Fibroblast of skin of abdomen (primary cell): ENCODE data around the gene ERP44.
"Not testable (repeated sequence)": the region's sequence is repeated elsewhere in the genome, so short reads cannot be mapped to it uniquely, and the experiment has no call there.

ENCODE experiments used
- DNase-seq: peaks from one replicate; pipeline ENCODE4 v3.0.0-alpha.2; 2013

Gene ERP44

DNA sequence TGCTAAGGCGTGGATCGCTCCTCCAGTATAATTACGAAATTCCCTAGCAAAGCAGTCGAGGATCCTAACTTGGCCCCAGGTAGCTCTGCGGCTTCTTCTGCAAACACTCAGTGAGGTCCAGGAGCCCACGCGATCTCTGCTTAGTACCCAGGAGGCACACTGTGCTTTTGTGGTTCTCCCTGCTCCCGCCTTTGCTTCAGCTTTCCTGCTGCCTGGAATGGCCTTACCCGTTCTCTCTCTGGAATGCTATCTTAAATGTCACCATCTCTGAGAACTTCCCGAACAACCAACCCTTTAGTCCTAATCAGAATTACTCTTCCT, 882 bp upstream of the ERP44 start:
- no peak for DNase-seq

DNA sequence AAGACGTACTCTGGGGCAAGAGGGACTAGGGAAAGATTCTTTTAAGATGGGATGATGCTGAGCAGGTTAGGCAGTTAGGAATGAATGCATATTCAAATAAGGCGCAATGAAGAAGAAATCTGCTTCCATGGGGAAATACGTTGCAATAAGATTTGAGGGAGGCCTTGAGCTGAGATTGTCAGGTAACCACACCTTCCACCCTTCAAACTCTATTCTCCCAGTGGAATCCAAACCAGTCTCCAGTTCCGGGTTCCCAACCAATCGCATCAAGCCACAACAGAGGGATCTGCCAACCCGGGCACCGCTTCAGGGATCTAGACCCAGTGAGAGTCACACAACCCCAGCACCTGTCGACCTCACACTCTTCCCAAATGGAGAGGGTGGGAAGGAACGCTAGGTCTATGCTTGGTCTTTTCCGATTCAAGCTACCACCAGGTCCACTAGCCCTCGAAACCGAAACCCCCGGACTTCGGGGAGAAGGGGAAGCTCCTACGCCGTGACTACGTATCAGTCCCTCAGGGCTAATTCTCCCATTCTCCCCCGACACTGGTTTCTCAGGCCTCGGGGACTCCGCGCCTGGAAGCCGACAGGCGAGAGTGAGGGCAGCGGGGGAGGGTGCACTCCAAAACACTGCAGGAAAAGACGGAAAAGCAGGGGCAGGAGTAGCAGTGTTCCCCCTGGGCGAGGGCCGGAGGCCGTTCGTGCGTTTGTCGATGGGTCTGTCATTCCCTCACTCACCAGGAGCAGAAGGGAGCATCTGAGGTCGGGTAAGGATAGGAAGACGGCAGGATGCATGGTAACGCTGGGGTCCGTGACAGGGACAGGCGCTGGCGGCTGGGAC, 534 bp downstream of the ERP44 start:
- peak; percentile 18 for DNase-seq

DNA sequence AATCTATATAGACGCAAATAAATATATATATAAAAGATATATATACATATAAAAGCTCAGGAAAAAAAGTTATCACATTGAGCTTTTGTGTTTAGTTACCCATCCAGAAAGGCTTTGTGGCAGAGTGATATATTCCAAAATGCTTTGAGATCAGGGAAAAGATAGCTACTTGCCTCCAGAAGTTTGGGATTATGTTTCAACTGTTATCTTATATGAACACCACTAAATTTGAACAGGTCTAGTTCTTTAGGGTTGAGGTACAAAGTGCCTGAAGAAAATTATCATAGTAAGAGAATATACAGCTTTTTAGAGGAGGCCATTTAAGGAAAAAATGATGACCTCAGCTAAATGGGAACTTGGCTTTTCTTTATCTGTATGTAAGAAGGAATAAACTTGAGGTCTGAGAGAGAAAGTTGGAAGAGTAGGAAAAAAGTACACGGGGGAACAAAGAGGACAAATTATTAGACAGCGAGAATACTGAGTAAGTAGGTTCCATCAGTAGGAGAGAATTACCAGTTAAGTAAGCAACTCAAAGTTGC, 2.4 kb downstream of the ERP44 start:
- DNase-seq: no peak

DNA sequence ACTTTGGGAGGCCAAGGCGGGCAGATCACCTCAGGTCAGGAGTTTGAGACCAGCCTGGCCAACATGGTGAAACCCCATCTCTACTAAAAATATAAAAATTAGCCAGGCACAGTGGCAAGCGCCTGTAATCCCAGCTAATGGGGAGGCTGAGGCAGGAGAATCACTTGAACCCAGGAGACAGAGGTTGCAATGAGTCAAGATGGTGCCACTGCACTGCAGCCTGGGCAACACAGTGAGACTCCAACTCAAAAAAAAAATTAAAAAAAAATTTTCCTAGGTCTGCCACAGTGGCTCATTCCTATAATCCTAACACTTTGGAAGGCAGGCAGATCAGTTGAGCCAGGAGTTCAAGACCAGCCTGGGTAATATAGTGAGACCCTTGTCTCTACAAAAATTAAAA, 4.4 kb downstream of the ERP44 start:
- not testable (repeated sequence) for DNase-seq

DNA sequence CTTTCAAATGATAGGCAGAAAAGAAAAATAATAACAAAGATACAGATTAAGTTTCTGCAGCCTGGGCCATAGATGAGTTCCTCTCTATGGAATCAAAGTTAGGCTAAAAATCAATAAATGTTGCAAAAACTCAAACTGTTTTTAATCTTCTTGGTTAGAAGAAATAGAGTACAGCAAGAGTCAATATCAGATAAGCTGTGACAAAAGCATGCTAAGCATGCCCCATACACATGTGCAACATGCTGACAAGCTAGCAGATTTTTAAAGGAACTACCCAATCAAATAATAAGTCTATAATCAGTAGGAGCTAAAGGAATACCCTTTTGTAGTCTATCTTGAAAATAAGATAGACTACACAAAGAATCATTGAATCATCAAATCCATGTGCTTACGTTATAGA, 6.7 kb downstream of the ERP44 start:
- no peak for DNase-seq

DNA sequence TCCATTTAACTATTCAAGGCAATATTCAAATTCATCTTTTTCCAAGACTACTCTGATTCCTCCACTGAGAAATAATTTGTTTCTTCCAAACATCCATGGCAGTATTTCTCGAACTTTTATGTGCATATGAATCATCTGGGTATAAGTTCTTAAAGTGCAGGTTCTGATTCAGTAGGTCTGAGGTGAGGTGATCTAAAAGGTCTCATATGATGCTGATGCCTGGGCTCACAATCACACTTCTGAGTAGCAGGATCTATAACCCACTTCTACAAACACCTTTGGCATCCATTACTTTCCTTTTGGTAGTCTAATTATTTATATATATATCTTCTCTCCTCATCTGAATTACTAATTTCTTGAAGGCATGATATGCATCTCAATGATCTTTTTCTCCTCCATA, 7.2 kb downstream of the ERP44 start:
- DNase-seq: no peak

DNA sequence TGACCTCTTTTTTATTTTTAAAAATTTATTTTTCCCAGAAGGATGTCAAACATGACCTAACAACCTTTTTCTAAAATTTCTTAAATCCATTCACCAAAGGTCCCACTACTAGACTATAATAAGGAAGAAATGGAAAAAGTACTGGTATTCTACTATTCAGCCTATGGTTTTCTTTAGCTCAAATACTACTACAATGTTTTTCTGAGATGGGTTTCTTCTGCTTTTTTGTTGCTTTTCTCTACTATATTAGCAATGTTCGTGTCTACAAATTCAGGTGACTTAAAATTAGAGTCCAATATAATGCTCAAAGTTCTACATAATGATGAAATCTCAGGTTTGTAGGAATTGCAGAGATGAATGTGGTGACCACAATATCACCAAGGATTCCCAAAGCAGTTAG, 7.9 kb downstream of the ERP44 start:
- no peak for DNase-seq

DNA sequence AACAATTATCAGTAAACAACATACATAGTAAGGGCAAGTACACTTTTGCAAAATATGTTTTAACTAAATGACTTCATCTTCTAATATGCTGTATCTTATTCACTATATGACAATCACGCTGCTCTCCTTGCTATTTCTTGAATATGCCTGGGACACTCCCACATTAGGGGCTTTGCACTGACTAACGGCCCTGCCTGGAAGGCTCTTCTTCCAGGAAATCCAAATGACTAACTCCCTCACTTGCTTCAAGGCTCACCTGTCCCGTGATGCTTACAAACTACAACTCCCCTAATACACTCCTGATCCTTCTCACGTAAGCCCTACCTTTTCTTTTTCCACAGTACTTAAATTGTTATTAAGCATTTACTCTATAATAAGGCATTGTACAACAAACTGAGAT, 10.6 kb downstream of the ERP44 start:
- no peak for DNase-seq

DNA sequence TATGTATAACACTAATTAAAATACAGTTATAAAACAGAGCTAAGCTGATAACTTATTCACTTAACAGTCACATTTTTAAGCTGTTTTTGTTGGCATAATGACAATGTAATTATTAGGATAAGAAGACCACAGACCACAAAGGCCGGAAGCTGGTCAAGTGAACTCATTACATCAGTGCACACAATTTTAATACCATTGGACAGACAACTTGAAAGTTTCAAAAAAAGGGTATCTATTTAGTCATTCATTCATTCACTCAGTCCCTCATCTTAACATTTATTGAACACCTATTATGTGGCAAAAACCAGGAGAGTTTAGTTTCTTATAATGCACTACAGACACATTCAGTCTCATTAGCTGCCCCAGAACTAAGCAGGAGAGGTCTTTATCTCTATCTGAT, 11.6 kb downstream of the ERP44 start:
- peak; percentile 26 for DNase-seq

DNA sequence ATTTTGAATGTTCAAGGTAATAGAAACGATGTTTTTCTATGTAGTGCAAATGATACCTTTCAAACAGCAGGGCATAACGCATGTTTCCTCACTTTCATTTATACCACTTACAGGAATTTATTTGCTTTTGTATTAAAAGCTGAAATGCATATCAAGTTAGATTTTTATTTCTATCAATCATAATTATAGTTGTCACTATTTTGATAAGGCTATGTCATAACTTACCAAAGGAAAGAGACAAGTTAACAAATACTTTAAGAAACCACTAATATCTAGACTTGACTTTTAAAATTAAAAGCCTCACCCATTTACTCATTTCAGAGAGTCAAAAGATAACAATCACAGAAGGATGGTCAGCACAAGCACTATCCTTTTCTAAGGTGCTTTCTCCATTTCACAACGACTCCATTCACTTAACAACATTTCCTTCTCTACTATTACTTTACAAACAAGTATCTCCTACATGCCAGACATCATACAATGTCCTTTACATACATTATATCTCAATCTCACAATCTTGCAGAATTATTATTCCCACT, 12.6 kb downstream of the ERP44 start:
- DNase-seq: no peak

DNA sequence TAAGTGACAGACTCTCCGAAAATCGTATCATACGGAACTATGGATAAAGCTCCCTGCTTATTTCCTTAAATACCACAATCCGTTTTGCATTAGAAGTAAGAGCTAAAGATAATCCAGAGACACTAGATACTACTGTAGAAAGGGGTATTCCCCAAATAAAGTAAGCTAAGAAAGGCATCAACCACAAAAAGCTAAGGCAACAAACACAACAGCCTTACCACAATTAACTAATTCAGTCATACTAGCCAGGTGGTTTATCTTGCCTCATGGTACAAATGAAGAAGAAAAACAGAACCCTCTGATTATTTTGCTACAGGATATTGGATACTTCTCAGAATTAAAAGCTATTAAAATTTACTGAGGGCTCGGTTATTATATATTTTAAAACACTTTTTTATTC, 14.1 kb downstream of the ERP44 start:
- no peak for DNase-seq

DNA sequence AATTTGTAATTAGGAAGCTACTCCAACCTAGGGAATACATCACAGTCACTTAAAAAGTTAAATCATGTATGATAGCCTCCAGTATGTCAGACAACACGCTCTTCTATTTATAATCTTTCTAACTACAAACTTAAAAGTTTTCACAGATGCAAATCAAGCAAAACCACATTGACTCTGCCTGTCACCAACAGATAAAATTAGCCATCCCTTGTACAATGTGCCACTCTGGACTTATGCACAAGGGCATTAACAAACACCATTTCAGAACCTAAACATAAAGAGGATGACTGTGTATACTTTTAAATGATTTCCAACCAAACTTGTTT, 14.7 kb downstream of the ERP44 start:
- no peak for DNase-seq

DNA sequence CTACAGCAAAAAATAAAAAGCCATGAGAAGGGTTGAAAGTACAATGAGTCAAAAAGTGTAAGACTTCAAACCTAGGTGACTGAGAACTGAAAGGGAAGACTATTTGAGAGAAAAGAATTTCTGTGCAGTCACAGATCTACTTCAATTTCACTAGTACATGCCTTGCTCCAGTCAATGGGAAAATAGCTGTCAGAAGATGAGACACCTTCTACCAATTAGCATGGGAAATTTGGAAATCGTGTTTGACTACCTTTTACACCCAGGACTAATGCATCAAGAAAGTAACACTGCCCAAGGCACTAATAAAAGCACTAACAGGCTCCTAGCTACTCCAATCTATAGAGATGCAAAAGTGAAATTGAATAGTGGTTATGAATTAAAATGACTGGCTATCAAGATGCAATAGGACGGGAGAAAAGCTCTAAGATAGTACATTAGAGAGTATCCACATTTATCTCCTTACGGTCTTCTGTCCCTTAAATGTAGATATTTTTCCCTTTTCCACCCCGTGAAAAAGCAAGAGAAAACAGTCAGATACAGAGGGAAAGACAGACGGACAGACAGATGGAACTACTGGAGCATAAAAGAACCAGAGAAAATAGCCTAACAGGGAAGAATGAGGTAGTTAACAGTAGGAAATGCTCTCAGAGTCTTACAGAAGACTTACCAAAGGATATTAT, 15.2 kb downstream of the ERP44 start:
- no peak for DNase-seq

DNA sequence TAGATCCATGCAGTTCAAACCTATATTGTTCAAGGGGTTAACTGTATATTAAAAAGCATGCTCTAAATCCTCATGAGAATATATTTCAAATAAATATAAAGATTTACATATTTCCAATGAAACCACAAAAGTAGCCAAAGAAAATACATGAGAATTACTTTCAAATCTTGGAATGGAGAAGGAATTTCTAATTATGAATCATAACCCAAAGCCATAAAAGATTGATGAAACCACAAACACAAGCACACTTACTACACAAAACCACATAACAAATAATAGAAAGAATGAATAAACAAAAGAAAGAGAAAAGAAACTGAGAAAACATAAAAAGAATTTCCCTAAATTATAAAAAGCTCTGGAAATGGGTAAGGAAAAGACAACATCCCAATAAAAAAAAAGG, 16.0 kb downstream of the ERP44 start:
- DNase-seq: peak; percentile 51

DNA sequence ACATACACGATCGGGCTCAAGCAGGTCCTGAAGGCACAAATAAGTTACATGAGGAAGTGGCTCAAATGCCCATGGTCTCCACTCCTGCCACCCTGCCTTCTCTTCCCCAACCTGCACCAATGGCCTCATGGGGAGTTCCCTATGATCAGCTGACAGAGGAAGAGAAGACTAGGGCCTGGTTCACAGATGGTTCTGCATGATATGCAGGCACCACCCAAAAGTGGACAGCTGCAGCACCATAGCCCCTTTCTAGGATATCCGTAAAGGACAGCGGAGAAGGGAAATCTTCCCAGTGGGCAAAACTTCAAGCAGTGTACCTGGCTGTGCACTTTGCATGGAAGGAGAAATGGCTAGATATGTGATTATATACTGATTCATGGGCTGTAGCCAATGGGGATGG, 22.5 kb downstream of the ERP44 start:
- not testable (repeated sequence) for DNase-seq

DNA sequence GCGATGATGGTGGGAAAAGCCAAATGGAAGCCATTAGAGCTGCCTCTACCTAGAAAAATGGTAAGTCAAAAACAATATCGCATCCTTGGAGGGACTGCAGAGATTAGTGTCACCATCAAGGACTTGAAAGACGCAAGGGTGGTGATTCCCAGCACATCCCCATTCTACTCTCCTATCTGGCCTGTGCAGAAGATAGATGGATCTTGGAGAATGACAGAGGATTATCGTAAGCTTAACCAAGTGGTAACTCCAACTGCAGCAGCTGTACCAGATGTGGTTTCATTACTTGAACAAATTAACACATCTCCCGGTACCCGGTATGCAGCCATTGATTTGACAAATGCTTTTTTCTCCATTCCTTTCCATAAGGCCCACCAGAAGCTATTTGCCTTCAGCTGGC, 23.8 kb downstream of the ERP44 start:
- DNase-seq: no peak

DNA sequence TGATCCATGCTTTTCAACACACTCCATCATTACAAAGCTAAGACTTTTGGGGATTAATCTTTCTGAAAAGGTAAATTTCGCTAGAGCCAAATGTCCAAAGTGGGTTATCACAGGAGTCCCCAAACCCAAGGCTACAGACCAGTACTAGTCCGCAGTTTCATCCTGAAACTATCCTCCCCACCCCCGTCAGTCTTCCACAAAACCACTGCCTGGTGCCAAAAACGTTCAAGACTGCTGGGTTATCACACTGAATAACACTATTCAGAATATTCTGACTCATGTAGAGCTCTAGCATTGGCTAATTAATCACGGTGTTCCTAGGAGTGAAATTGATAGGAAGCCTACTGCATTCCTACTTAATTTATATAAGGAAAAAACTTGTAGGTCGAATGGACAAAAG, 24.7 kb downstream of the ERP44 start:
- DNase-seq: no peak

DNA sequence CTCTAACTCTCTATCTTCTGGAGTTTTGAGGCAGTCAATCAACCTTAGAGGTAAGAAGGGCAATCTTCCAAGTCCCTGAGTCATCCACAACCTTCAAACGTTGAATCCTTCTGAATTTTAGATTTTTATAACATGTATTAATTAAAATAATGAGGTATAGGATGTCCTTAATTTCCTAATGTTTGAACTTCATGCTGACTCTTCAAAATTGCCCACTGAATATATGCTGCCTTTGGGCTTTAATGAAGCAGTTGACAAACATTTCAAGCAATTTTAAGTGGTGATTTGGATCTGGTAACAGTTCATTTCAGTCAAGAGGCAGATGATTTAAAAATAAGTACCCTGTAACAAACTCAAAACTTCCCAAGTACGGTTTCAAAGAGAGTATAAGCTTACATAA, 26.0 kb downstream of the ERP44 start:
- DNase-seq: no peak

DNA sequence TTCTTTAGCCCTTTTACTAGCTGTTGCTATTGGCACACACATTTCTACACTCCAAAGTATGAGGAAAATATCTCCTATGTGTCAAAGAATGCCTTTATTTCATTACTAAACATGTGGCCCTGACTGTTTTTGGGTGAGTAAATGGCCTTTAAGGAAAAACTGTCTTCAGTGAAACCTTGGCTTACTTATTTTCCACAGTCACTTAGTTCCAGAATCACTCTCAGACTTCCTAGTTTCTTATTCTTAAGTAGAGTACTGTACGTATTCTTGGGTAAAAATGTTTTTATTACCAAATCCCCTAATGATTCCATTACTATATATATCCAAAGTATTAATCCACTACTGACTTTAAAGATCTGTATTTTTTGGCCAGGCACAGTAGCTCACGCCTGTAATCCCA, 27.5 kb downstream of the ERP44 start:
- DNase-seq: no peak

DNA sequence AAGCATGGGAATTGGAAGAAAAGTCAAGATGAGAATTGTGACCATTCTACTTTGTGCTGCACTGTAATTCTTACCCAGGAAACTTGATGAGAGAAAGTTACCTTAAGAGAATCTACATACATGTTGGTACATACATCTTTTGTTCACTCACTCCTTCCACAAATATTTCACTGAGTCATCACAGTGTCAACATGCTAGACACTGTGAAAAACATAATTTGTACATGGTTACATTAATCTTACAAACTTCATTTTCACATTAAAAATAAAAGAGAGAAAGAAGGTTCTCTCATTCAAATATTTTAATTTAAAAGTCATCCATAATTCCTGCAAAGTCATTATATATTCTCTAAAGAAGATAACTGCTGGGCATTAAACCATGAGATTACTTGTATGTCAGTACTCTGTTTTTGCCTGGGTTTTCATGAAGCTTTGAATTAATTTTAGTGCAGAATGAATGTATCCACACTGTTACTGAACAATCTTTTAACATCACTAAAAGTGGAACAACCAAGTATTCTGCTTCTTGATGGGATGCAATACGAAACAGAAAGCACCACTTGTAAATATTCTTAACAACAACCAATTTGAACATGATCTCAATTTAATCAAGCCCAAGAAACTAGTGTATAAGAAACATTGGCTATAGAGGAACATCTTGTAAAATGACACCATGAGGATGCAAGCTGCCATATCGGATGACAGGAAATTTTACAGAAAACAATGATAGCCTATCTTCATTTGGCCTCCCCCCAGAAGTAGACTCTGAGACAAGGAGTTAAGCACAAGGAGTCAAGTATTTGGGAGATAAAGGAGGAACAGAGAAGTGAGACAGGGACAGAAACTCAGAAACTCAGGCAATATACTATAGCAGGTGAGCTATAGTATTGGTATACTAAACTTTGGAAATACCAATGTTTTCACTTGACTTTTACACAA, 28.4 kb downstream of the ERP44 start:
- no peak for DNase-seq

DNA sequence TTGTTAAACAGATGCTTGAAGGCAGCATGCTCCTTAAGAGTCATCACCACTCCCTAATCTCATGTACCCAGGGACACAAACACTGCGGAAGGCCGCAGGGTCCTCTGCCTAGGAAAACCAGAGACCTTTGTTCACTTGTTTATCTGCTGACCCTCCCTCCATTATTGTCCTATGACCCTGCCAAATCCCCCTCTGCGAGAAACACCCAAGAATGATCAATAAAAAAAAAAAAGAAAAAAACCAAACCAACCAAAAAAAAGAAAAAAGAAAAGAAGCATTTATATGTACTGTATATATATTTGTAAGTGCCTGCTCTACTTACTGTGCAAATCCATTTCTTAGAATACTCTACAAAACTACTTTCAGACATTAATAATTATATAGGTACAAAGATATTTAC, 29.7 kb downstream of the ERP44 start:
- DNase-seq: not testable (repeated sequence)

DNA sequence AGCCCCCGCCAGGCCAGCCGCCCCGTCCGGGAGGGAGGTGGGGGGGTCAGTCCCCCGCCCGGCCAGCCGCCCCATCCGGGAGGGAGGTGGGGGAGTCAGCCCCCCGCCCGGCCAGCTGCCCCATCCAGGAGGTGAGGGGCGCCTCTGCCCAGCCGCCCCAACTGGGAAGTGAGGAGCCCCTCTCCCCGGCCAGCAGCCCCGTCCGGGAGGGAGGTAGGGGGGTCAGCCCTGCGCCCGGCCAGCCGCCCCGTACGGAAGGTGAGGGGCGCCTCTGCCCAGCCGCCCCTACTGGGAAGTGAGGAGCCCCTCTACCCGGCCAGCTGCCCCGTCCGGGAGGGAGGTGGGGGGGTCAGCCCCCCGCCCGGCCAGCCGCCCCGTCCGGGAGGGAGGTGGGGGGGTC, 30.8 kb downstream of the ERP44 start:
- DNase-seq: not testable (repeated sequence)

DNA sequence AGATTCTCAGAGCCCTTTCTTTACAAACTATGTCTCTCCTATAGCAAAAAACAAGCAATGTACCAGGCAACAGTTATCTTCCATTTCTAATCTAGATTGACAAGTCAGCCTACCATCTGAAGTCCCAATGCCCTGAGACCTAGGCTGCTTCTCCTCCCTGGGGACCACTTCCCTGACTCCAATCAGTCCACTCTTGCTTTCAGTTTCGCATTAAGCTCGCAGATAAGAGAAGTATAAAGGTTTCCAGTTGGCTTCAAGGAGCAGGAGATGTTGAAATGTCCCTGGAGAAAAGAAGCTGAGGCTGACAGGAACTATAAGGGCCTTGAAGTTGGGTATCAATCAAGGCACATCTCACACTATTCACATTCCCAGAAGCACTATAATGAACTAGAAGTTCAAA, 32.3 kb downstream of the ERP44 start:
- DNase-seq: no peak
